B cell (primary cell): ENCODE measurements around the gene KIF26B.

Source experiments
- EZH2 ChIP-seq: IDR thresholded peaks from 2 replicates; pipeline ENCODE4 v1.6.1; 2012; ENCODE audit warnings: borderline replicate concordance, low read depth, mild to moderate bottlenecking, moderate library complexity, low read length; ENCODE audit not compliant: insufficient read depth, poor library complexity, severe bottlenecking
- TF ChIP-seq, protein P1 (sequence below): fragments of 200-600 bp; IDR thresholded peaks from one replicate; pipeline ENCODE4 v1.8.0; 2022; ENCODE audit warnings: antibody characterized with exemption, mild to moderate bottlenecking

DNA sequence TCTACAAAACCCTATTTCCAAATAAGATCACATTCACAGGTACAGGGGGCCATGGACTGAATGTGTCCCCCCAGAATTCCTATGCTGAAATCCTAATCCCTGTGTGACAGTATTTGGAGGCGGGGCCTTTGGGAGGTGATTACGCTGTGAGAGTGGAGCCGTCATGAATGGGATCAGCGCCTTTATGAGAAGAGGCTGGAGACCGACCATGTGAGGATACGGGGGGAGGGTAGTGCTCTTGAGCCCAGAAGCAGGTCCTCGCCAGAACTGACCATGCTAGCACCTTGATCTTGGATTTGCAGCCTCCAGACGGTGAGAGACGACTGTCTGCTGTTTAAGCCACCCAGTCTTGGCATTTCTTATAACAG is 23.8 kb upstream of the KIF26B start:
- no peak for TF ChIP-seq EZH2
- TF ChIP-seq, protein P1, sequence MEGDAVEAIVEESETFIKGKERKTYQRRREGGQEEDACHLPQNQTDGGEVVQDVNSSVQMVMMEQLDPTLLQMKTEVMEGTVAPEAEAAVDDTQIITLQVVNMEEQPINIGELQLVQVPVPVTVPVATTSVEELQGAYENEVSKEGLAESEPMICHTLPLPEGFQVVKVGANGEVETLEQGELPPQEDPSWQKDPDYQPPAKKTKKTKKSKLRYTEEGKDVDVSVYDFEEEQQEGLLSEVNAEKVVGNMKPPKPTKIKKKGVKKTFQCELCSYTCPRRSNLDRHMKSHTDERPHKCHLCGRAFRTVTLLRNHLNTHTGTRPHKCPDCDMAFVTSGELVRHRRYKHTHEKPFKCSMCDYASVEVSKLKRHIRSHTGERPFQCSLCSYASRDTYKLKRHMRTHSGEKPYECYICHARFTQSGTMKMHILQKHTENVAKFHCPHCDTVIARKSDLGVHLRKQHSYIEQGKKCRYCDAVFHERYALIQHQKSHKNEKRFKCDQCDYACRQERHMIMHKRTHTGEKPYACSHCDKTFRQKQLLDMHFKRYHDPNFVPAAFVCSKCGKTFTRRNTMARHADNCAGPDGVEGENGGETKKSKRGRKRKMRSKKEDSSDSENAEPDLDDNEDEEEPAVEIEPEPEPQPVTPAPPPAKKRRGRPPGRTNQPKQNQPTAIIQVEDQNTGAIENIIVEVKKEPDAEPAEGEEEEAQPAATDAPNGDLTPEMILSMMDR, result no peak
